Pulmonary artery endothelial cell (primary cell): ENCODE results near the gene CHCHD10. TPM values are rescaled to one million over a fixed set of nuclear protein-coding genes. Genes with fewer than 3 reads are reported as not detected.

Source experiments
- DNase-seq: peaks from one replicate; pipeline ENCODE4 v3.0.0-alpha.2; 2011; ENCODE audit warnings: low read depth, low spot score
- total RNA-seq: library from RNA; depleted of rRNA; stranded (reverse); fragments of >200 nt; gene quantifications from 2 replicates; pipeline ENCODE4 v1.2.3, GENCODE V29; 2014

The CHCHD10 gene
- 11.3 and 12.2 TPM in 2 replicates for total RNA-seq

- DNase-seq = no peak
These were observed at the start of gene CHCHD10 for GRCh38 chr22:23767673-23768548. Gene CHCHD10 (minus strand): TSS chr22:23767972. CDS start chr22:23767874, 98 bp downstream.

DNA sequence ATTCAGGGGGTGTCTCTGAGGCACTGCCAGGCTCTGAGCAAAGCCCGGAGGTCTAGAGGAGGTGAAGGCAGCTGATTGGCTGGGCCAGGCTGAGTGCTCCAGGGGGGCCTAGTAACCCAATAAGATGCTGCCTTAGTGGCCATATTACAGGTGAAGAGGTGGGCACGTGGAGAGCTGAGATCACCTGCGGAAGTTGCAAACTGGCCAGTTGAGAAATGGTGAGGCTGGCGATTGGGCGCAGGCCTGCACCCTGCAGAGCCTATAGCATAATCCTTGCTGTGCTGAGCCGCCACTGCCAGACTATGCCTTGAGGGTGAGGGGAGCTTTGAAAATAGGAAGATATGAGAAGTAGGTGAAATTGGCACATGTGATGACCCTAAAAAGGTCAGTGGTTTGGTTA, 49.4 kb upstream of the CHCHD10 start:
- DNase-seq = no peak

DNA sequence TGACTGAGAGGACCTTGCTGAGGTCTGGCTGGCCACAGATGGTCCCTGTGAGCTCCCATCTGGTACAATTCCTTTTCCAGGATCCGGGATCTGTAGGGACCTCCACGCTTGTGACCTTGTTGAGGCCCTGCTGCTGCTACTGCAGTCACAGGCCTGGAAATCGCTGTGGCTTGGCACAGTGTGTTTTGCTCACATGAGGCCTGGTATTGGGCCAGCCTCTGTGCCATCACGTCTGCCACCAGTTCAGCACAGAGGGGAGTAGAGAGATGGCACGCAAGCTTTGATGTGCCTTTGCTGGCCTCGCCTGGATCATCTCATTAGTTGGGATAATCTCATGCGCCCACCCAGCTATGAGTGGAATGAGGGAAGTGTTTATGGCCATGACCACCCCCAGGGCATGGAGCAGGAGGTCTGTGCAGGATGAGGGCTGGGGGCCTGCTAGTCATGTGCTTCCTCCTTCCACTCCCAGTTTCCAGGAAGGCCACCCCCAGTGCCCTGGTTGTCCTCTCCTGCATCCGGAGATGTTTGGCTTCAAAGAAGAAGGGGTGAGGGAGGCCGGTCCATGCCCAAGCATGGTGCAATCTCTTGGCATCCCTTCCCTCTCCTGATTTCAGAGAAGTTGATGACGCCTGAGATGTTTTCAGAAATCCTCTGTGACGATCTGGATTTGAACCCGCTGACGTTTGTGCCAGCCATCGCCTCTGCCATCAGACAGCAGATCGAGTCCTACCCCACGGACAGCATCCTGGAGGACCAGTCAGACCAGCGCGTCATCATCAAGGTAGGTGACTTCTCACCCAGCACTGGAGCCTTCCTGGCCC, 48.6 kb upstream of the CHCHD10 start:
- no peak for DNase-seq

DNA sequence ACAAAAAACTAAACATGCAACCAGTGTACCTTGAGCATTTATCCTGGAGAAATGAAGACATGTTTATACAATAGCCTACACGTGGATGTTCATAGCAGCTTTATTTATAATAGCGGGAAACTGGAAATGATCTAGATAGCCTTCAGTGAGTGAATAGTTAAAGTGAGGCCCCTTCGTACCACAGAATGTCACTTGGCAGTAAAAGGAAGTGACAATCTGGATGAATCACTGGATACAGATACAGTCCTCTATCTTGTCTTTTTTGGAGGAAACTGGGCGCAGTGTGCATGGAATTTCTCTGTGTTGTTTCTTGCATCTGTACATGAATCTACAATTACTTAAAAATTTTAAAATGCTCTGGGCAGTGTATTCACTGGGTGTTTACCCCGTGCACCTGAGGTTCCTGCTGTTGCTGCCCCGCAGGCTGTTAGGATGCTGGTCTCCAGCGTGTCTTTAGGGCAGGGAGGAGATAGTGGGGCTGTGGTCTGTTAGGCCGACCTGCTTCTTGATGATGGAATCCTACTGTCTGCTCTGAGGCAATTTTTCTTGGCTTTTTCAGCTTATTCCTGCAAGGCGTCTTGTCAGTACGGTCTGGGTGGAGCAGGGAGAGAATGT, 47.9 kb upstream of the CHCHD10 start:
- no peak for DNase-seq

GRCh38 chr22:23812378-23812777, 44.6 kb upstream of the CHCHD10 start:
- DNase-seq = no peak

DNA sequence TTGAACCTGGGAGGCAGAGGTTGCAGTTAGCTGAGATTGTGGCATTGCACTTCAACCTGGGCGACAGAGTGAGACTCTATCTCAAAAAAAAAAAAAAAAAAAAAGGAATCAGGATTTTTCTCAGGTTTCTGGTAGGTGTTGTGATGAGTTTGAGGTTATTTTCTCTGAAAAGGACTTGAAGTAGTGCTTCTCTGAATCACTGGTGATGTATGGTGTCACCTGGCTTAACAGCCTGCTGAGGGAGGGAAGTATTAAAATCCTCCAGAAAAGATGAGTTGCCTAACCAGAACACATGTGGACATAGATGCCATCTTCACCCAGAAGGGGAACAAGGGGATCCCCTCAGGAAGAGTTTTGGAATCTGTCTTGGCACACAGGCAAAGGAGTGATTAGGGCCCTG, 39.1 kb upstream of the CHCHD10 start:
- DNase-seq = no peak

GRCh38 chr22:23804781-23805291, 37.1 kb upstream of the CHCHD10 start:
- DNase-seq = no peak

DNA sequence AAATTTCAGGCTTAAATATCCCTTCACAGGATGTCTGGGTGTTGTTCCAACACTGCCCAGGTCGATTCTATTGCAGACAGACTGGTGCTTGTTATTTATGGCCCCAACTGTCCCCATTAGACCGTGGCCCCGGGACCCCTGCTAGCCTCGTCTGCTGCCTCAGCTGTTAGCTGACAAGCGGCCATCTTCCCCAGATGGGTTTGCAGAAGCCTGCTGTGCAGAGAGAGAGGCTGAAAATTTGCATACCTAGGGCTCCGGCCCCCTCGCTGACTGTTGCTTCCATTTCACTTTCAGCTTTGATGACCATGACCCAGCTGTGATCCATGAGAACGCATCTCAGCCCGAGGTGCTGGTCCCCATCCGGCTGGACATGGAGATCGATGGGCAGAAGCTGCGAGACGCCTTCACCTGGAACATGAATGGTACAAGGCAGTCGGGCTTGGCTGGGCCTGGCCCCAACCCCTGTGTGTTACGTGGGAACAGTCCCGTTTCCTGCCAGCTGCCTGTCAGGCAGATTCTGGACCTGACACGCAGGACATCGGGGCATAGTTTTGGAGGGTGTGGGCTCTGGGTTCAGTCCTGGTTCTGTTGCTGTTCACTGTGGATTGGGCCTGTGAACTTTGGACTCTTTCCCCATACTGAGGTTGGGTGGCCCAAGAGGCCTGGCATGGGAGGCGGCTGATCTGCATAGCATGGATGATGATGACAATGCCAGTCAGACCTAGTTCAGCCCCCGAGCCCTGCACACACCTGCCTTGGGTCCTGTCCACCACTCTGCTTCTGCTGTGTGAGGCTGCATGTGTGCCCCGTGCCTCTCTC, 35.4 kb upstream of the CHCHD10 start:
- no peak for DNase-seq

- no peak for DNase-seq
These were observed 34.2 kb upstream of the CHCHD10 start for GRCh38 chr22:23801886-23802377.

DNA sequence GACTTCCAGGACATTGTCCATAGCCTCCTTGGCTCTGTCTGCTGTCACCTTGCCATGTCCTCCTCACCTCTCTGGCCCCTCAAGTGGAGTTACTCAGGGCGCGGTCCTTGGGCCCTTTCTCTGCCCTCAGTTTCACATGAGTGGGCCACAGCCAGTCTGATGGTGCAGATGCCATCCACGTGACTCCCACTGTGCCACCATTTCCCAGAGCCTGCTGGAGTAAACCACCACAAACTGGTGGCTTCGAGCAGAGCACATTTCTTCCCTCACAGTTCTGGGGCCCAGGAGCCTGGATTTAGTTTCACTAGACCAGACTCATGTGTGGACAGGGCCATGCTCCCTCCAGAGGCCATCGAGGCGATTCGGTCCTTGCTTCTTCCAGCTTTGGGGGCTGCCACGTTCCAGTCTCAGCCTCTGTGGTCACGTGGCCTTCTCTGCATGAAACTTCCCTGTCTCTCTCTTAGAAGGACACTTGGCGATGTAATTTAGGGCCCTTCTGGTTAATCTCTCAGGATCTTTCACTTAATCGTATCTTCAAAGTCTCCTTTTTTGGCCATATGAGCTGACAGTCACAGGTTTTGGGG, 33.6 kb upstream of the CHCHD10 start:
- DNase-seq = no peak

GRCh38 chr22:23800297-23801237, 32.8 kb upstream of the CHCHD10 start:
- DNase-seq = no peak

DNA sequence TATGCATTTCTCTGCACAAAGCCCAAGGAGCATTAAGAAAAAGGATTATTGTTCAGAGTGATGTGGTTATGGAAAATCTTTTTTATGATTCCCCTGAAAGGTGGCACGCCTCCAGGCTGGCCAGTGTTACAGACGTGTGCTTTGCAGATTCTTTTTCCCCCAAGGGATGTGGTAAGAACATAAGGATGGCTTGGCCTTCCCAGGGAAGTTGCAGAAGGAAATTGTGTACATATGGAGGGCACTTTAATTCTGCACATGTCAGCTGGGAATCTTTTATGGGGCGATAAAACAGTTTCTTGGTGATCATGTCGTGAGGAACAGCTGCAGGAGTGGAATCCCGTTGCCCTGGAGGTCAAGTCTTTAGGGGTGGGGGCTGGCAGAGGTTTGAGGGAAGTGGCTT, 28.7 kb upstream of the CHCHD10 start:
- no peak for DNase-seq

DNA sequence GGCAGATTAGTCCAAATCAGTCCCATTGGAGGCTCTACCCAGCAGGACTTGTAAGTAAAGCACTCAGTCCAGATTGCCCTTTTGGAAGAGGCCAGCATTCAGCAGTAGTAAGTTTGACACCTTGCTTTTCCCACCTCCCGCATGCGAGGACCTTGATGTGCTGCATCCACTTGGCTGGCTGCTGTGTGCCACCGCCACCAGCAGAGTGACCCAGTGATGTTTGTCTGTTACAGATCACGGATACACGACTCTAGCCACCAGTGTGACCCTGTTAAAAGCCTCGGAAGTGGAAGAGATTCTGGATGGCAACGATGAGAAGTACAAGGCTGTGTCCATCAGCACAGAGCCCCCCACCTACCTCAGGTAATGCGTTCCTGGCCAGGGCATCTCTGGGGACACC, 25.6 kb upstream of the CHCHD10 start:
- no peak for DNase-seq

DNA sequence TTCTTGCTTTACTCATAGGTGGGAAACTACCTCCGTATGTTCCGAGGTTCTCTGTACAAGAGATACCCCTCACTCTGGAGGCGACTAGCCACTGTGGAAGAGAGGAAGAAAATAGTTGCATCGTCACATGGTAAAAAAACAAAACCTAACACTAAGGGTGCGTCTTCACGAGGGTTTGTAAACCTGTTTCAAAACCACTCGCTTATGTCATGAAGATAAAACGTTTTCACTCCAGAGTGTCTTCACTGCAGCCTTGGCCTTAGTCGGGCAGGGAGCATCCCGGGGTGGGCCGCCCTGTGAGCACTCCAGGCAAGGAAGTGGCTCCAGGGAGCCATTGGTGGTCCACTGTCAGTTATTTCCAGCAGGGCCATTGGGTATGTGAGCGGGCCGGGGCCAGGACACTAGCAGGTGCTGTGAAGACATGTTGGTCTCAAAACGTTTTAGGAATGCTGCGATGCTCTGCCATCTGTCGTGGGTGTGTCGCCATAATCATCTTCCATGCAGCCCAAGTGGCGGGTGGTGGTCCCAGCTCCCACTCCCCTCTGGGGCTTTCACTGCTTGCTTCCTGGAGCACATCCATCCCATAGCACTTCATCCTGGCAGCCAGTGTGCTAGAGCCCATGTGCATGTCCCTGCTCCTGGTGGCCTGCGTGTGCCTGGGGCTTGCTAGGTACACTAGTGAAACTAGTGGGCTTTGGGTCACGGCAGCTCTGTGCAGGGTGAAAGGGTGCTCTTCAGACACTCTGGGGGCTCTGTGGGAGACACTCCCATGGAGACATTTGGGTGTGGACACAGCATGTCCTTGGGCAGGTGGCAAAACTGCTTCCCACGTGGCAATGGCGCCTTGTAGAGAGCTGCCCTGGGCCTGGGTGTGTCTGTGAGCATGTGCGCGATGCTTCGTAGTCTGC, 24.2 kb upstream of the CHCHD10 start:
- DNase-seq = no peak

DNA sequence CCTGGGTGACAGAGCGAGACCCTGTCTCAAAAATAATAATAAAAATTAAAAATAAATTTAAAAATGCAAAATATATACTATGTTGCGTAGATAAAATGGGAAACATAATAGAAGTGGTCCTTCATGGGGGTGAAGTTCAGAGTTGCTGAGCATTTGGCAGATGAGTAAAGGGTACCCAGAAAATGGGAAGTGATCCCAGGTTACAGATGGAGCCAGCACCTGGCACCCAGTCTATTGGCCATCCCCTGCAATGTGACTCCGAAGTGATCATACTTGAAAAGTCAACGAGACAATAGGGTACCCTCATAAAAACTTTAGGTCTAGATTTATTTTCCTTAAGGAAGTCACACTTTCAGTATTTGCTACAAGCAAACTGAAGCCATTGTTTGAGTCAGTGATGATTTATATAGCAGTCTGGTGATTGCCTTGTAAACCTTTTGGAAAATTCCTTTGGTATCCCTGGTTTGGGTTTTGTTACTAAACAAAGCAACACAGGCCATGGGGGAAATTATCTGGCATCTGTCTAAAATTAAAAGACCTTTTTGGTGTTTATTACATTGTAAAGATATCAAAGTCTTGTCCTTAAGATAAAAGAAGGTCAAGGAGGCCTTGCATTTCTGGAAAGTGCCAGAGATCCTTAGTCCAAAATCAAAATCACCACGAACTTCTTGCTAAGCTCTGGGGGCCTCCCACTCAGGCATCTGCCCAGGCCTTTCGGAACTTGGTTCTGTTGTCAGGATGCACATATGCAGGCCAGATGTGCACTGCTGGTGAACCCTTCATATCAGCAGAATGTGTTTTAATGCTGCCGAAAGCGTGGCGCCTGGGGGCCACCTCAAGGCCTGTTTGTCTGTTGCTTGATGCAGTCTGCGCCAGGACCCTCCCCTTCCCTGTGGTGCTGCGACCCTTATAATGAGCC, 23.3 kb upstream of the CHCHD10 start:
- DNase-seq = no peak

DNA sequence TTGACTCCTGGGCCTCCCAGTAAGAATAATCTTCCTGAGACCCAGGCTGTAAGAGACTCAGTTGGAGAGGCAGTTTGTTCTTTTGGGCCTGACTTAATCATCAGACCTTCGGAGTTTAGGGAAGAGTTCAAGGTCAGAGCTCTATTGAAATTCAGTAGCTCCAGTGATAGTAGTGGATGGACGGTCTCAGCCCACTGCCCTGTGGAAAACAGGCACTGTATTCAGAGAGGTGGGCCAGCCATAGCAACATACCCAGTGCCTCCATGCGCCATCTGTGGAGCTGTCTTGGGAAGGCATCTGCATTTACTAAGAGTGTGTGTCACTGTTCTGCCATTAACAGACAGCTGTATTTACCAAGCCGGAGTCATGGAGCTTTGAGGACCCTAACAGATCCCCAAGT, 21.9 kb upstream of the CHCHD10 start:
- DNase-seq = no peak

DNA sequence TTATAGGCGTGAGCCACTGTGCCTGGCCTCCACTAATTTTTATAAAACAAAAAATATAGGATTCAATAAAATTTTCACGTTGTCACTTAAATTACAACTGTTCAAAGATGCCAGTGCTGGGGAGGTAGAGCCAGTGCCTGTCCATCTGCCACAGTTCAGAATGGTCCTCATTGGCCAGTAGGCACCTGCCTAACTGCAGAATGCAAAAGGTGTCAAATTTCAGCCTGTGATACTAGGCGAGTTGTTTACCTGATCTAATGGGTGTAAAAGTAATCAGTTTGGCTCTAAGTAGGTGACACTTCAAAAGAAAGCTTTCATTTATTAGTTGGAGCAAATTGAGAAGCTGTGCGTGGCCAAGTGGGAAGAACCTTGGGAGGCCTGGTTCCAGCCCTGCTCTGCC, 21.3 kb upstream of the CHCHD10 start:
- no peak for DNase-seq
